Chondrocyte (in vitro differentiated cells): ENCODE measurements around the gene ZNF710. TPM values are rescaled to one million over a fixed set of nuclear protein-coding genes. Genes with fewer than 3 reads are reported as not detected.

Experiments
- DNase-seq: peaks from one replicate; pipeline ENCODE4 v3.0.0; 2021; ENCODE audit warnings: mixed read lengths, low spot score
- H3K27ac Mint-ChIP-seq: one replicate; pipeline ENCODE4 v1.8.0; 2021; ENCODE audit warnings: mild to moderate bottlenecking, moderate library complexity, mixed read lengths; ENCODE audit not compliant: unreplicated experiment
- H3K27me3 Mint-ChIP-seq: 2 replicates; pipeline ENCODE4 v1.8.0; 2021; ENCODE audit warnings: low read depth, mixed read lengths
- H3K36me3 Mint-ChIP-seq: 2 replicates; pipeline ENCODE4 v1.8.0; 2021; ENCODE audit warnings: low read depth, mixed read lengths
- H3K4me1 Mint-ChIP-seq: 2 replicates; pipeline ENCODE4 v1.8.0; 2021; ENCODE audit warnings: low read depth, mild to moderate bottlenecking, mixed read lengths
- H3K4me3 Mint-ChIP-seq: one replicate; pipeline ENCODE4 v1.8.0; 2021; ENCODE audit warnings: mild to moderate bottlenecking, moderate library complexity, mixed read lengths; ENCODE audit not compliant: unreplicated experiment
- H3K9me3 Mint-ChIP-seq: 2 replicates; pipeline ENCODE4 v1.8.0; 2021; ENCODE audit warnings: low read depth, mixed read lengths
- total RNA-seq: library from RNA; stranded (reverse); gene quantifications from 3 replicates; pipeline ENCODE4 v1.2.1, GENCODE V29; 2021
- TF ChIP-seq, protein P1 (sequence below): fragments of 200-600 bp; sonication (generic); IDR thresholded peaks from 2 replicates; pipeline ENCODE4 v1.5.0; 2021; ENCODE audit warnings: antibody characterized with exemption, mild to moderate bottlenecking, moderate library complexity

Gene ZNF710
- total RNA-seq, 1 donor from 2014 or later, result 12.9 TPM

GRCh38 chr15:89998141-89998661 is 2.9 kb upstream of the ZNF710 start:
- H3K4me3 Mint-ChIP-seq, result no peak overlapping the region
- peaks cover 11% of the 10 kb centered on the region for H3K4me1 Mint-ChIP-seq
- no peaks in the 10 kb centered on the region for H3K9me3 Mint-ChIP-seq
- TF ChIP-seq, protein P1, sequence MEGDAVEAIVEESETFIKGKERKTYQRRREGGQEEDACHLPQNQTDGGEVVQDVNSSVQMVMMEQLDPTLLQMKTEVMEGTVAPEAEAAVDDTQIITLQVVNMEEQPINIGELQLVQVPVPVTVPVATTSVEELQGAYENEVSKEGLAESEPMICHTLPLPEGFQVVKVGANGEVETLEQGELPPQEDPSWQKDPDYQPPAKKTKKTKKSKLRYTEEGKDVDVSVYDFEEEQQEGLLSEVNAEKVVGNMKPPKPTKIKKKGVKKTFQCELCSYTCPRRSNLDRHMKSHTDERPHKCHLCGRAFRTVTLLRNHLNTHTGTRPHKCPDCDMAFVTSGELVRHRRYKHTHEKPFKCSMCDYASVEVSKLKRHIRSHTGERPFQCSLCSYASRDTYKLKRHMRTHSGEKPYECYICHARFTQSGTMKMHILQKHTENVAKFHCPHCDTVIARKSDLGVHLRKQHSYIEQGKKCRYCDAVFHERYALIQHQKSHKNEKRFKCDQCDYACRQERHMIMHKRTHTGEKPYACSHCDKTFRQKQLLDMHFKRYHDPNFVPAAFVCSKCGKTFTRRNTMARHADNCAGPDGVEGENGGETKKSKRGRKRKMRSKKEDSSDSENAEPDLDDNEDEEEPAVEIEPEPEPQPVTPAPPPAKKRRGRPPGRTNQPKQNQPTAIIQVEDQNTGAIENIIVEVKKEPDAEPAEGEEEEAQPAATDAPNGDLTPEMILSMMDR, result no peak
- DNase-seq, result no peak
- no peaks in the 10 kb centered on the region for H3K27me3 Mint-ChIP-seq
- H3K36me3 Mint-ChIP-seq, result no peaks in the 10 kb centered on the region
- no peak overlapping the region for H3K27ac Mint-ChIP-seq

GRCh38 chr15:89998923-89999675 is 2.0 kb upstream of the ZNF710 start:
- Mint-ChIP-seq H3K9me3 (no peaks in the 10 kb centered on the region), H3K4me1 (peaks cover 20% of the 10 kb centered on the region), H3K27me3 (no peaks in the 10 kb centered on the region), H3K4me3 (no peak overlapping the region), H3K27ac (no peak overlapping the region), H3K36me3 (no peaks in the 10 kb centered on the region)
- TF ChIP-seq, protein P1, result no peak
- no peak for DNase-seq

DNA sequence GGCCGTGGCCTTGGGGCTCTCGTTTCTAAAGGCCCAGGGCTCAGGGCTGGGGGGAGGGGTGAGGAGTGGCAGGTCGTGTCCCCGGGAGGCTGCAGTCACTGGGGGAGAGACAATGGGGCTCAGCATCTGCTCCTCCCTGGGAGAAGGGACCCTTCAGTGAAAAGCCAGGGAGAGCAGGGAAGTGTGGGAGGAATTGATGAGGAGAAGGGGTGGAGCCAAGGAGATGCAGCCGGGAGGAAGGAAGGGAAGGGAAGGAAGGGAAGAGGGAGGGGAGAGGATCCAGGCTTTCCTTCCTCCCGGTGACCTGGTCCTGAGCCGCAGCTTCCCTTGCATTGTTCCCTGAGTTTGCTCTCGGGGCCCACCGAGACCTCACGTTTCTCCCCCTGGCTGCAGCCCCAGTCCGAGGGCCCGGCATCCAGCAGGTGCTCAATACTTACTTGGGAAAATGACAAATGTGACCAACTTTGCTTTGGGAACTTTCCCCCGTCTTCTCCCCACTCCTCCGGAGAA is 1.4 kb upstream of the ZNF710 start:
- Mint-ChIP-seq H3K4me3 (peak overlapping the region; percentile 54), H3K36me3 (no peaks in the 10 kb centered on the region), H3K27me3 (no peaks in the 10 kb centered on the region), H3K9me3 (no peaks in the 10 kb centered on the region), H3K27ac (no peak overlapping the region), H3K4me1 (peaks cover 25% of the 10 kb centered on the region)
- no peak for DNase-seq
- TF ChIP-seq, protein P1, result no peak

DNA sequence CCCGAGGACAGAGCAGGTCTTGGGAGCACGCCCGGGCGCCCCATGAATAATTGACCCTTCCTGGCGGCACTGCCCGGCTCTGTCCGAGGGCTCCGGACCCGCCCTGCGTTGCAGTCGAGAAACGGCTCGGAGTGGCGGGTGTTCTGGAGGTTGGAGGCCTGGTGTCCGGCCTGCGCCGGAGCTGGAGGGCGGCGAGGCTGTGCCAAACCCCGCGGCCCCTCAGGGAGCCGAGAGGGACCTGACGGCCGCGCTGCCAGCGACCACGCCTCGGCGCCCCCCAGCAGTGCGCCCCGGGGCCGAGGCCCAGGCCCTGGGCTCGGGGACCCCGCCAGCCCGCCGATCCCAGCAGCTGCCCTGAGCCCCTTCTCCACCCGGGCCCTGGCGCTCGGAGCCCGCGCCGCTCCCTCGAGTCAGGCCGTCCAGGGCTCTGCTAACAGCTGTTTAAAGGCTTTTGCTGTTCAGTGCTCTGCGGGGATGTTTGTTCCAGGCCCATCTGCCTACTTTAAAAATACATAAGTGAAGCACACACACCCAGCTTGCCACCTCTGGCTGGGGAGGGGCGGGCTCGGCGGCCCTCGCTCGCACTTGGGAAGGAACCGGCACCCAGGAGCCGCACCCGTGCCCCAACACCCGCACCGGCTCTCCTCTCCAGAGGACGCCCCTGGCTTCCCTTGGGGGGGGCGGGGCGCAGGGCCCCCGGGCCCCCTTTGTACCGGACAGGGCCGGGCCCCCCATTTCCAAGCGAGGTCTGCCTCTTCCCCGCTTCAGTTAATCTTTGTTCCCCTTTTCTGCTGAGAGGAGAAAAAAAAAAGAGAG is 730 bp upstream of the ZNF710 start:
- TF ChIP-seq, protein P1, result no peak
- H3K27me3 Mint-ChIP-seq, result no peaks in the 10 kb centered on the region
- no peaks in the 10 kb centered on the region for H3K36me3 Mint-ChIP-seq
- H3K4me3 Mint-ChIP-seq, result peak overlapping the region; percentile 85
- peak overlapping the region; percentile 93 for H3K27ac Mint-ChIP-seq
- DNase-seq, result no peak
- no peaks in the 10 kb centered on the region for H3K9me3 Mint-ChIP-seq
- H3K4me1 Mint-ChIP-seq, result peaks cover 30% of the 10 kb centered on the region
